Spleen (tissue), 11 donors: ENCODE results near the gene EFR3B. TPM values are rescaled to one million over a fixed set of nuclear protein-coding genes. Genes with fewer than 3 reads are reported as not detected.

Experiments
- DNase-seq: peaks from one replicate; pipeline ENCODE4 v3.0.0-alpha.2; 2020
- H3K27ac ChIP-seq, 8 donors: fragments of 200-600 bp; sonication (generic) in 7 of 8; 1 replicate in 4 of 8; 2 replicates in 4 of 8; pipeline versions ENCODE4 v1.5.0 to v1.8.0; 2016 to 2021; ENCODE audit warnings: inconsistent platforms in 4 of 8, mild to moderate bottlenecking in 4 of 8, moderate library complexity in 1 of 8
- H3K27me3 ChIP-seq, 7 donors: fragments of 200-600 bp; sonication (generic) in 6 of 7; replicated peaks in 1 of 7; 1 replicate in 4 of 7; 2 replicates in 3 of 7; pipeline versions ENCODE4 v1.5.0 to v1.8.0; 2016 to 2021; ENCODE audit warnings: inconsistent platforms in 3 of 7, mild to moderate bottlenecking in 1 of 7
- H3K36me3 ChIP-seq, 6 donors: fragments of 200-600 bp; sonication (generic) in 5 of 6; 1 replicate in 4 of 6; 2 replicates in 2 of 6; pipeline versions ENCODE4 v1.5.0 to v1.8.0; 2016 to 2021; ENCODE audit warnings: inconsistent platforms in 2 of 6
- H3K4me1 ChIP-seq, 6 donors: fragments of 200-600 bp; sonication (generic) in 5 of 6; 1 replicate in 3 of 6; 2 replicates in 3 of 6; pipeline versions ENCODE4 v1.5.0 to v1.8.0; 2016 to 2021; ENCODE audit warnings: inconsistent platforms in 3 of 6
- H3K4me3 ChIP-seq, 8 donors: fragments of 200-600 bp; sonication (generic) in 7 of 8; 1 replicate in 4 of 8; 2 replicates in 4 of 8; pipeline versions ENCODE4 v1.5.0 to v1.8.0; 2016 to 2021; ENCODE audit warnings: inconsistent platforms in 4 of 8, mild to moderate bottlenecking in 4 of 8, moderate library complexity in 2 of 8
- H3K9me3 ChIP-seq, 8 donors: fragments of 200-600 bp; sonication (generic) in 7 of 8; 1 replicate in 4 of 8; 2 replicates in 4 of 8; pipeline versions ENCODE4 v1.5.0 to v1.8.0; 2016 to 2021; ENCODE audit warnings: inconsistent platforms in 4 of 8
- POLR2A ChIP-seq, 3 donors: fragments of 450-650 bp; IDR thresholded peaks; one replicate each; pipeline ENCODE4 v1.5.1; 2017; ENCODE audit warnings: antibody characterized with exemption in 3 of 3, mild to moderate bottlenecking in 1 of 3
- POLR2AphosphoS5 ChIP-seq, 3 donors: sonication (generic); formaldehyde crosslinking; IDR thresholded peaks; one replicate each; pipeline ENCODE4 v1.5.1; 2017; ENCODE audit warnings: antibody characterized with exemption in 3 of 3
- WGBS, 5 donors: extraction: QIAGEN DNeasy Blood & Tissue Kit in 3 of 5; methylation state at CpG; one replicate each; pipeline versions ENCODE4 v1.1.5 to v1.1.7; 2013 to 2018; 5-methylcytosine and 5-hydroxymethylcytosine counted together
- intact Hi-C: fragments of 100-400 bp; cut with DNase I; formaldehyde crosslinking; loops from one replicate; pipeline ENCODE4 v1.15.0; 2023; ENCODE audit warnings: low total_unique reads
- polyA plus RNA-seq, 3 donors: library from polyadenylated mRNA; stranded (reverse); fragments of 200-250 nt; gene quantifications; one replicate each; pipeline ENCODE4 v1.2.1, GENCODE V29; 2013
- total RNA-seq, 7 donors: library from RNA; depleted of rRNA in 3 of 7; stranded (reverse); fragments of >200 nt in 3 of 7; fragmentation: NEBNext Ultra II Directional in 4 of 7; extraction: Animal tissue kit (Norgen Biotek cat#: 25700) in 4 of 7; gene quantifications; one replicate each; pipeline versions ENCODE4 v1.1.0 to v1.2.1, GENCODE V29; 2016 to 2021
- TF ChIP-seq, protein P1 (sequence below), 11 experiments: fragments of 200-600 bp in 7 of 11; fragments of 450-650 bp in 4 of 11; sonication (generic) in 4 of 11; IDR thresholded peaks in 8 of 11; conservative IDR thresholded peaks in 3 of 11; 1 replicate in 7 of 11; 2 replicates in 4 of 11; pipeline versions ENCODE4 v1.4.0 to v1.8.0; 2016 to 2021; ENCODE audit warnings: antibody characterized with exemption in 11 of 11, inconsistent platforms in 4 of 11, mild to moderate bottlenecking in 1 of 11
- donor health status: healthy with polysubstance abuse.
- donor health status: DM: no; HTN: no; CAD: no; lungs with moderate emphysema.
- donor health status: DM: no; HTN: no; CAD: no.
- donor health status: Bipolar disorder and iron deficiency.
- donor health status: healthy.
- donor health status: DM: no; HTN: no; CAD: no.
- donor health status: DM: yes; HTN: yes; CAD: no.

Gene EFR3B
- total and polyA plus RNA-seq, 10 donors, result 0.22 to 13.2 (median 8.2) TPM

DNA sequence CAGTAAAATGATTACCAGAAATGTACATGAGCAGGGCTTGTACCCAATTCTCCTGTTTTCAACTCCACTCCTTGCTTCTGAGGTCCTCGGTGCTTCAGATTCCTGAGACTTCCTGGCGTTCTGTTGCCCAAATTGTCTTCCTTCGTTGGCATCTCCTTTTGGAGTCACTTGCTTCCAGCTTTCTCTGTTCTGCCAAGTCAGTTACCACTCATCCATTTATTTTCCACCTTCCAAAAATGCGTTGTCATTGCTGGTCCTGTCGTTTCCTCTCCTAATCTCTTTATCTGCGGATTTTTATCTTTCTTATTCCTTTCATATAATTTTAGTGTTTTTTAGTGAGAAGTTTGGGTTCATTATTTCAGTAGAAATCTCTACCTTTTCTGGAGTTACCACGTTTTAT lies 18.5 kb upstream of the EFR3B start:
- no peak for DNase-seq
- Histone ChIP-seq H3K27ac (no peak overlapping the region), H3K36me3 (no peaks in the 10 kb centered on the region), H3K4me3 (no peak overlapping the region), H3K27me3 (no peaks in the 10 kb centered on the region), H3K9me3 (no peaks in the 10 kb centered on the region), H3K4me1 (no peaks in the 10 kb centered on the region)
- TF ChIP-seq POLR2A (IDR thresholded peaks at IDR 0.05) (no peak), POLR2AphosphoS5 (IDR thresholded peaks at IDR 0.05) (no peak)
- TF ChIP-seq, protein P1, sequence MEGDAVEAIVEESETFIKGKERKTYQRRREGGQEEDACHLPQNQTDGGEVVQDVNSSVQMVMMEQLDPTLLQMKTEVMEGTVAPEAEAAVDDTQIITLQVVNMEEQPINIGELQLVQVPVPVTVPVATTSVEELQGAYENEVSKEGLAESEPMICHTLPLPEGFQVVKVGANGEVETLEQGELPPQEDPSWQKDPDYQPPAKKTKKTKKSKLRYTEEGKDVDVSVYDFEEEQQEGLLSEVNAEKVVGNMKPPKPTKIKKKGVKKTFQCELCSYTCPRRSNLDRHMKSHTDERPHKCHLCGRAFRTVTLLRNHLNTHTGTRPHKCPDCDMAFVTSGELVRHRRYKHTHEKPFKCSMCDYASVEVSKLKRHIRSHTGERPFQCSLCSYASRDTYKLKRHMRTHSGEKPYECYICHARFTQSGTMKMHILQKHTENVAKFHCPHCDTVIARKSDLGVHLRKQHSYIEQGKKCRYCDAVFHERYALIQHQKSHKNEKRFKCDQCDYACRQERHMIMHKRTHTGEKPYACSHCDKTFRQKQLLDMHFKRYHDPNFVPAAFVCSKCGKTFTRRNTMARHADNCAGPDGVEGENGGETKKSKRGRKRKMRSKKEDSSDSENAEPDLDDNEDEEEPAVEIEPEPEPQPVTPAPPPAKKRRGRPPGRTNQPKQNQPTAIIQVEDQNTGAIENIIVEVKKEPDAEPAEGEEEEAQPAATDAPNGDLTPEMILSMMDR (IDR thresholded peaks at IDR 0.05 in 8 of 11, conservative IDR thresholded peaks at IDR 0.05 in 3 of 11), result no peak
- intact Hi-C loops, result no loop called here
- 74 to 80% (median 76%) methylated on average over 7 of the region's 7 CpGs for WGBS, 5 donors

GRCh38 chr2:25025229-25026007 lies 16.5 kb upstream of the EFR3B start:
- no peaks in the 10 kb centered on the region for H3K36me3 ChIP-seq
- no peaks in the 10 kb centered on the region for H3K27me3 ChIP-seq
- peaks cover 0 to 3% (median 0%) of the 10 kb centered on the region in 6 donors for H3K4me1 ChIP-seq
- no peak overlapping the region for H3K4me3 ChIP-seq
- TF ChIP-seq POLR2A (IDR thresholded peaks at IDR 0.05), result no peak
- TF ChIP-seq, protein P1 (IDR thresholded peaks at IDR 0.05 in 8 of 11, conservative IDR thresholded peaks at IDR 0.05 in 3 of 11), result no peak
- no peak for TF ChIP-seq POLR2AphosphoS5 (IDR thresholded peaks at IDR 0.05)
- no peak overlapping the region for H3K27ac ChIP-seq
- H3K9me3 ChIP-seq, result no peaks in the 10 kb centered on the region
- intact Hi-C loops, result no loop called here
- 85 to 94% (median 90%) methylated on average over 6 of the region's 6 CpGs for WGBS, 5 donors
- no peak for DNase-seq

DNA sequence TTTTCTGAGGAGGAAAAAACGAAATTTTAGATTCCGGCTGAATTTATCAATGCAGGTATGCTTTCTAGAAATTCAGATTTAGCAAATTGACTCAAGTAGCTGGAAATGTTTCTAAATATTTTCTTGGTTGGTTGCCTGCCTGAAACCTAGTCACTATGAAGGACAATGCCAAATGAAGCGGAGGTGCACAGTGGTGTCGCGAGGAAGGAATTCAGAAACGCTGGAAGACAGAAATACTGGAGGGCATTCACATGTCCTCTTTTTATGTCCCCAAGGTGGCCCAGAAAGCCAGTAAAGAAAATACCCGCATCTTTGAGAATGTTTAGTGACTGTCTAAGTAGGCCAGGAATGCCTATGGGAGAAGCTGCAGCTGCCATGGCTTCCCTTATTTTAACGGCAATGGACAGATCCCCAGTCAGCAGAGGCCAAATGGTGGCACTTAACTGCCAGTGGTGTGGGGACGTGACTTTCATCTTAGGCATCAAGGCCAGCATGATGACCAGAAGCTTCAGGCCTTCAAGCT lies 15.8 kb upstream of the EFR3B start:
- Histone ChIP-seq H3K4me1 (peaks cover 0 to 6% (median 0%) of the 10 kb centered on the region in 6 donors), H3K27ac (no peak overlapping the region), H3K9me3 (no peaks in the 10 kb centered on the region), H3K4me3 (no peak overlapping the region), H3K27me3 (no peaks in the 10 kb centered on the region), H3K36me3 (no peaks in the 10 kb centered on the region)
- 88 to 97% (median 92%) methylated on average over 9 of the region's 9 CpGs for WGBS, 5 donors
- TF ChIP-seq, protein P1 (IDR thresholded peaks at IDR 0.05 in 8 of 11, conservative IDR thresholded peaks at IDR 0.05 in 3 of 11), result no peak
- TF ChIP-seq POLR2AphosphoS5 (IDR thresholded peaks at IDR 0.05) (no peak), POLR2A (IDR thresholded peaks at IDR 0.05) (no peak)
- DNase-seq, result no peak
- intact Hi-C loops, result no loop called here

- Histone ChIP-seq H3K4me1 (peaks cover 0 to 8% (median 0%) of the 10 kb centered on the region in 6 donors), H3K4me3 (no peak overlapping the region), H3K27me3 (no peaks in the 10 kb centered on the region), H3K36me3 (no peaks in the 10 kb centered on the region), H3K9me3 (no peaks in the 10 kb centered on the region), H3K27ac (no peak overlapping the region)
- DNase-seq, result no peak
- WGBS, 5 donors, result 71 to 85% (median 74%) methylated on average over 4 of the region's 4 CpGs
- TF ChIP-seq POLR2A (IDR thresholded peaks at IDR 0.05), result no peak
- intact Hi-C loops, result no loop called here
These were observed 12.7 kb upstream of the EFR3B start for GRCh38 chr2:25029183-25029554.
